ENCODE measurements around the gene POU6F1. TPM values are rescaled to one million over a fixed set of nuclear protein-coding genes. Genes with fewer than 3 reads are reported as not detected.

Gene POU6F1
- total RNA-seq, 4 donors from 2014 or later = 13.3 to 27.2 (median 16.9) TPM

DNA sequence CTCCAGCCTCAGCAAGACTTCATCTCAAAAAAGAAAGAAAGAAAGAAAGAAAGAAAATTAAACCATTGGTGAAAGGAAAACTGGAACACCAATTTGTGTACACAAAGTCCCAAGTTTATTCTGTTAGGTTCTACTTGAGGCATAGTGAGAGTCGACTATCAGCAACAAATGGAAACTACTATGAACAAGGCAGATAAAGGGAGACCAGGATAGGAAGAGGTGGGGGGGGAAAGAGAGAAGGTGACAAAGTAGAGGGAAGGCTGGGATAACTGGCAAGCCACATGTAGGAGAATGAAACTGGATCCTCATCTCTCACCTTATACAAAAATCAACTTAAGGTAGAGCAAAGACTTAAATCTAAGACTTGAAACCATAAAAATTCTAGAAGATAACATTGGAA is 70.6 kb downstream of the POU6F1 start:
- 96% methylated on average over 1 of the region's 1 CpG for WGBS
- intact Hi-C loops (cut with DNase I) = no loop called here
- DNase-seq (ENCODE audit: extremely low spot score) = no peak
- Histone ChIP-seq H3K4me1 (peaks cover 0 to 6% (median 0%) of the 10 kb centered on the region in 4 donors), H3K27me3 (no peaks in the 10 kb centered on the region), H3K9me3 (no peaks in the 10 kb centered on the region), H3K4me3 (no peak overlapping the region), H3K36me3 (peaks cover 0 to 3% (median 0%) of the 10 kb centered on the region in 4 donors), H3K27ac (replicated peaks in 1 of 4) (no peak overlapping the region)
- no peak for TF ChIP-seq EP300 (IDR thresholded peaks at IDR 0.05)
- no peak for TF ChIP-seq POLR2A (IDR thresholded peaks at IDR 0.05; ENCODE audit: low read depth)

- H3K4me1 ChIP-seq = no peaks in the 10 kb centered on the region
- TF ChIP-seq, protein P1, sequence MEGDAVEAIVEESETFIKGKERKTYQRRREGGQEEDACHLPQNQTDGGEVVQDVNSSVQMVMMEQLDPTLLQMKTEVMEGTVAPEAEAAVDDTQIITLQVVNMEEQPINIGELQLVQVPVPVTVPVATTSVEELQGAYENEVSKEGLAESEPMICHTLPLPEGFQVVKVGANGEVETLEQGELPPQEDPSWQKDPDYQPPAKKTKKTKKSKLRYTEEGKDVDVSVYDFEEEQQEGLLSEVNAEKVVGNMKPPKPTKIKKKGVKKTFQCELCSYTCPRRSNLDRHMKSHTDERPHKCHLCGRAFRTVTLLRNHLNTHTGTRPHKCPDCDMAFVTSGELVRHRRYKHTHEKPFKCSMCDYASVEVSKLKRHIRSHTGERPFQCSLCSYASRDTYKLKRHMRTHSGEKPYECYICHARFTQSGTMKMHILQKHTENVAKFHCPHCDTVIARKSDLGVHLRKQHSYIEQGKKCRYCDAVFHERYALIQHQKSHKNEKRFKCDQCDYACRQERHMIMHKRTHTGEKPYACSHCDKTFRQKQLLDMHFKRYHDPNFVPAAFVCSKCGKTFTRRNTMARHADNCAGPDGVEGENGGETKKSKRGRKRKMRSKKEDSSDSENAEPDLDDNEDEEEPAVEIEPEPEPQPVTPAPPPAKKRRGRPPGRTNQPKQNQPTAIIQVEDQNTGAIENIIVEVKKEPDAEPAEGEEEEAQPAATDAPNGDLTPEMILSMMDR (IDR thresholded peaks at IDR 0.05) = no peak
- no peak for TF ChIP-seq EP300 (IDR thresholded peaks at IDR 0.05)
- TF ChIP-seq POLR2A (IDR thresholded peaks at IDR 0.05; ENCODE audit: low read depth) = no peak
- TF ChIP-seq POLR2AphosphoS5 (IDR thresholded peaks at IDR 0.05) = no peak
- intact Hi-C loops (cut with DNase I) = no loop called here
- no peak for DNase-seq (ENCODE audit: extremely low spot score)
- H3K9me3 ChIP-seq = no peaks in the 10 kb centered on the region
- H3K4me3 ChIP-seq = no peak overlapping the region
- WGBS = 95% methylated on average over 3 of the region's 3 CpGs
- no peak overlapping the region for H3K27ac ChIP-seq (replicated peaks in 1 of 4)
- H3K27me3 ChIP-seq = no peaks in the 10 kb centered on the region
- peaks cover 8 to 21% (median 14%) of the 10 kb centered on the region in 4 donors for H3K36me3 ChIP-seq
These were observed 78.5 kb downstream of the POU6F1 start for GRCh38 chr12:51139292-51139844.

Small RNAs within 50 kb of the gene (small RNA-seq; reads per million reads assigned to genes)
- gene RF00019 (0 reads per million in 3 donors), gene RNU6-199P (0 reads per million in 3 donors)

Other genes starting within 250 kb of the POU6F1 start
- 10 to 100 TPM; 29.7 to 33.0 (median 31.7) TPM for gene SLC11A2, start 191.7 kb downstream of the POU6F1 start, total RNA-seq
- gene LETMD1, start 169.7 kb downstream of the POU6F1 start, total RNA-seq = 10 to 100 TPM; 35.6 to 43.2 (median 42.1) TPM
- gene CSRNP2, start 134.5 kb downstream of the POU6F1 start, total RNA-seq = 10 to 100 TPM; 20.3 to 31.5 (median 25.5) TPM
- 10 to 100 TPM; 11.3 to 16.2 (median 15.2) TPM for gene TFCP2, start 44.9 kb downstream of the POU6F1 start, total RNA-seq
- gene DAZAP2, start 20.8 kb upstream of the POU6F1 start, total RNA-seq = 100 to 1,000 TPM; 247 to 451 (median 356) TPM
- gene SMAGP, start 52.4 kb upstream of the POU6F1 start, total RNA-seq = 1 to 10 TPM; 1.2 to 5.2 (median 4.0) TPM
- 1 to 10 TPM; 1.7 to 8.3 (median 2.9) TPM for gene BIN2, start 106.1 kb upstream of the POU6F1 start, total RNA-seq
- not detected for gene CELA1, start 128.6 kb upstream of the POU6F1 start, total RNA-seq
- 1 to 10 TPM; 1.4 to 5.8 (median 3.1) TPM for gene GALNT6, start 173.3 kb upstream of the POU6F1 start, total RNA-seq
- 1 to 10 TPM in 1 of 4 donors, under 1 TPM in 3; 0.46 to 1.7 (median 0.90) TPM for gene SLC4A8, start 206.8 kb upstream of the POU6F1 start, total RNA-seq

Measured in esophagus muscularis mucosa (tissue), 4 donors.